AG09309 (cell line): ENCODE results near the gene PARD3.
"Not testable (repeated sequence)": the region's sequence is repeated elsewhere in the genome, so short reads cannot be mapped to it uniquely, and the experiment has no call there.

ENCODE experiments used
- DNase-seq: peaks from one replicate; pipeline ENCODE4 v3.0.0-alpha.2; 2010; ENCODE audit warnings: low read depth
- H3K4me3 ChIP-seq: 2 replicates; pipeline ENCODE4 v1.5.1; 2011; ENCODE audit warnings: mild to moderate bottlenecking, low read depth, low read length, moderate library complexity; ENCODE audit not compliant: control insufficient read depth
- CTCF ChIP-seq: IDR thresholded peaks from 2 replicates; pipeline ENCODE4 v1.5.1; 2011; ENCODE audit warnings: mild to moderate bottlenecking, low read depth, low read length, inconsistent platforms; ENCODE audit not compliant: insufficient read depth, control insufficient read depth; ENCODE audit errors: missing control alignments

The PARD3 gene

DNA sequence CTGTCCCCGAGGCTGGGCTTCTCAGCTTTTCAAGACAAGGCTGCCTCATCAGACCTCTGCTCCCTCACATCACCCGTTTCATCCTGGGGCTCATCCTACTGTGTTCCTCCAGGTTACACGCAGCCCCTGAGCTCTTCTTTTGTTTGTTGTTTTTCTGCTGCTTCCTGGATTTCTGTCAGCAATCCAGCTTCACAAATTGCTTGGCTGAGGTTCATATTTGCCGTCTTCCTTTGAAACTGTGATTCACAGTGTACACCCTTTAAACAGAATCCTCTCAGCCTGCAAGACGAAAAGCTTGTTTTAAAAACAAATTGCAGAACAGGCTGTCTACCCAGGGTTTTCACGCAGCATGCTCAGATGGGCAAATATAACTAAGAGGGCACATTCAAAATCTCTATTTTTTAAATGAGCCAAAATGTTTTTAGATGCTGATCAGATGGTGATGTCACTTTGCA, 39.1 kb upstream of the PARD3 start:
- no peak overlapping the region for H3K4me3 ChIP-seq

DNA sequence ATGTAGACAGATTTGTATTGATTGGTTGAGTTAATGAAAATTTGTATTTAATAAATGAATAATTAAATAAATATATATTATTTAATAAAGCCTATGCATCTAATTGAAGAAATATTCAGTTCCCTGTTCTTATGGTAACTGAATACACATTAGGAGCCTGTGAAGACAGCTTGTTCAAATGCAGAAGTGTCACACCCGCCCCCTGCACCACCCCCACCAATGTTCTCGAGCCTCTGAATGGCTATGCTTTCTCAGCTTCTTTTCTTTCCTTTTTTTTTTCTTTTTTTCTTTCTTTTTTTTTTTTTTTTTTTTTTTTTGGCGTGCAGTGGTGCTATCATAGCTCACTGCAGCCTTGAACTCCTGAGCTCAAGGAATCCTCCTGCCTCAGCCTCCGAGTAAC, 38.3 kb upstream of the PARD3 start:
- no peak overlapping the region for H3K4me3 ChIP-seq
- TF ChIP-seq CTCF: no peak
- no peak for DNase-seq

More for the DNA sequence above, 39.1 kb upstream of the PARD3 start:
- DNase-seq: peak; percentile 10
- TF ChIP-seq CTCF: no peak

DNA sequence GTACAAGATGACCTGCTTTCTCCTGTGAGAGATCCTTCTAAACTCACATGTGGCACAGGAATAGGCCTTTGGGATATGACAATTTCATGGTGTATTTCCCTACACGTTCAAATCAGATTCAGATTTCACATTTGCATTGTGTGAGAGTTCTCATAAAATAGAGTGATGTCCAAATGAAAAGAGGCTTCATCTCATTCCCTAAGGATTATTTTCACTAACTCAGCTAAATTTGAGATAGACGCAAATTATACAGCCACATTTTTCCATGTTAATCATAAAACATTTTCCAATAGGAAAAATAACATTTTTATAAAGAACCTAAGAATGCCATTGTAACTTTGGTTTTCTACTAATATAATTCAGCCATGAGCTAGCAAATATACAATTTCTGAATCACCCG, 35.5 kb upstream of the PARD3 start:
- no peak for DNase-seq
- no peak overlapping the region for H3K4me3 ChIP-seq
- no peak for TF ChIP-seq CTCF

DNA sequence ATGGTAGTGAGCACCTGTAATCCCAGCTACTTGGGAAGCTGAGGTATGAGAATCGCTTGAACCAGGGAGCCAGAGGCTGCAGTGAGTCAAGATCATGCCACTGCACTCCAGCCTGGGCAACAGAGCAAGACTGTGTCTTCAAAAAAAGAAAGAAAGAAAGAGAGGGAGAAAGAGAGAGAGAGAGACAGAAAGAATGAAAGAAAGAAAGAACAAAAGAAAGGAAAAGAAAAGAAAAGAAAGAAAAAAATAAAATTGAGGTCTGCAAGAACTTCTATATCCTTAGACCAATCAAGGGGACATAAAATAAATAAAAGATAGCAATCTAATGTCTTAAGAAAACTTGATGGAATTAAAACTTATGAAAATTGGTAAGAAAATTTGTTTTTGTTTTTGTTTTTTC, 34.9 kb upstream of the PARD3 start:
- H3K4me3 ChIP-seq: no peak overlapping the region
- DNase-seq: no peak
- TF ChIP-seq CTCF: no peak

DNA sequence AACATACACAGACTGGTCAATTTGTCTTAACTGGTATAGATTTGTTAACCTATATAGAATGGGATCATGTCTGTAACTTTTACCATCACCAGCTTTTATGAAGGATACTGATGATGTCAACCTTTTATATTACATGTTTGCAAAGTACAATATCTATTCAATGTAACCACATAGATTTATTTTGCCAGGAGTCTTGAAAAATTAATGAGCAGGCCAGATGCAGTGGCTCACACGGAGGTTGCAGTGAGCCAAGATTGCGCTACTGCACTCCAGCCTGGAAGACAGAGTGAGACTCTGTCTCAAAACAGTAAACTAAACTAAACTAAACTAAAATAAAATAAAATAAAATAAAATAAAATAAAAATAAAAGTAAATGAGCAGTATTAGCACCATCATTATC, 30.0 kb upstream of the PARD3 start:
- no peak for TF ChIP-seq CTCF
- no peak overlapping the region for H3K4me3 ChIP-seq
- DNase-seq: no peak

DNA sequence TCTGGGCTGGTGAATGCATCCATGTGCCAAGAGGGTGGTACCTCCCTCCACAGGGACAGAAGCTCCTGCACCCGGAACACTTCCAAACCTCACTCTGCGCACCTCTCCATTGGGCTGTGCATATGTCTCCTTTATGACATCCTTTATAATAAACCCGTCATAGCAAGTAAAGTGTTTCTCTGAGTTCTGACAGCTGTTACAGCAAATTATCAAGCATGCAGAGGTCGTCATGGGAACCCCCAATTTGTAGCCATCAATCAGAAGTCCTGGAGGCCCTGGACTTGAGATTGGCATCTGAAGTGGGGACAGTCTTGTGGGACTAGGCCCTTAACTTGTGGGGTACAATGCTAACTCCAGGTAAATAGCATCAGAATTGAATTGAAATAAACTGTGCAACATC, 29.4 kb upstream of the PARD3 start:
- DNase-seq: no peak
- no peak for TF ChIP-seq CTCF
- H3K4me3 ChIP-seq: no peak overlapping the region

GRCh38 chr10:34843470-34843869, 28.4 kb upstream of the PARD3 start:
- DNase-seq, H3K4me3 ChIP-seq: not testable (repeated sequence)
